Lower leg skin (tissue), 4 donors: ENCODE data around the gene LSR. TPM values are rescaled to one million over a fixed set of nuclear protein-coding genes. Genes with fewer than 3 reads are reported as not detected.

Experiments used
- DNase-seq, 2 donors: peaks; one replicate each; pipeline ENCODE4 v3.0.0-alpha.2; 2019; ENCODE audit warnings: low spot score in 2 of 2
- H3K4me3 ChIP-seq: fragments of 200-600 bp; sonication (generic); 2 replicates; pipeline ENCODE4 v1.5.1; 2017; ENCODE audit warnings: mild to moderate bottlenecking, low read depth; ENCODE audit not compliant: poor library complexity, severe bottlenecking
- POLR2A ChIP-seq, 2 donors: fragments of 450-650 bp; IDR thresholded peaks; one replicate each; pipeline ENCODE4 v1.6.1; 2016 to 2017; ENCODE audit warnings: antibody characterized with exemption in 2 of 2, mild to moderate bottlenecking in 1 of 2, moderate library complexity in 1 of 2
- WGBS, 2 donors: methylation state at CpG; one replicate each; pipeline ENCODE4 v1.1.5; 2018; 5-methylcytosine and 5-hydroxymethylcytosine counted together
- intact Hi-C: fragments of 100-400 bp; cut with DNase I; formaldehyde crosslinking; loops from one replicate; pipeline ENCODE4 v1.15.0; 2023; ENCODE audit warnings: low total_unique reads
- total RNA-seq, 4 donors: library from RNA; depleted of rRNA; stranded (reverse); fragments of >200 nt; gene quantifications; one replicate each; pipeline ENCODE4 v1.1.0, GENCODE V29; 2016
- TF ChIP-seq, protein P1 (sequence below), 3 donors: fragments of 450-650 bp; IDR thresholded peaks; one replicate each; pipeline ENCODE4 v1.5.1; 2016; ENCODE audit warnings: antibody characterized with exemption in 3 of 3, mild to moderate bottlenecking in 3 of 3, moderate library complexity in 2 of 3

Gene LSR
- total RNA-seq, 4 donors from 2014 or later = 79.0 to 115 (median 84.5) TPM

DNA sequence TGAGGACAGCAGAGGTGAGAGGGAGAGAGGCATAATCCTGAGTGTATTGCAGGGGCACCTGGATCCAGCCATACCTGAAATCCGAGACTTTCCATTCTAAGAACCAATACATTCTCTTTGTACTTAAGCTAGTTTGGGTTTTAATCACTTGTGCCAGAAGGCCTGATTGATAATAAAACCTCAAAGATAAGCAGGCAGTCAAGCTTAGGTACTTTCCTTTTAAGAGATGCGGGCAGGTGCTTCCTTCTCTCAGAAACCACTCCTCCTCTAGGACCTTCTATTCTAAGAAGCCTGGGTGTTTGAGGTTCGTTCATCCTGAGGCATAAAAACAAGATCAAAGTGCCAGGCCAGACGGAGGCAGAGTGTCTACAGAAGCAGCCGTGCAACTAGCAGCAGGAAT lies 42.4 kb upstream of the LSR start:
- TF ChIP-seq, protein P1, sequence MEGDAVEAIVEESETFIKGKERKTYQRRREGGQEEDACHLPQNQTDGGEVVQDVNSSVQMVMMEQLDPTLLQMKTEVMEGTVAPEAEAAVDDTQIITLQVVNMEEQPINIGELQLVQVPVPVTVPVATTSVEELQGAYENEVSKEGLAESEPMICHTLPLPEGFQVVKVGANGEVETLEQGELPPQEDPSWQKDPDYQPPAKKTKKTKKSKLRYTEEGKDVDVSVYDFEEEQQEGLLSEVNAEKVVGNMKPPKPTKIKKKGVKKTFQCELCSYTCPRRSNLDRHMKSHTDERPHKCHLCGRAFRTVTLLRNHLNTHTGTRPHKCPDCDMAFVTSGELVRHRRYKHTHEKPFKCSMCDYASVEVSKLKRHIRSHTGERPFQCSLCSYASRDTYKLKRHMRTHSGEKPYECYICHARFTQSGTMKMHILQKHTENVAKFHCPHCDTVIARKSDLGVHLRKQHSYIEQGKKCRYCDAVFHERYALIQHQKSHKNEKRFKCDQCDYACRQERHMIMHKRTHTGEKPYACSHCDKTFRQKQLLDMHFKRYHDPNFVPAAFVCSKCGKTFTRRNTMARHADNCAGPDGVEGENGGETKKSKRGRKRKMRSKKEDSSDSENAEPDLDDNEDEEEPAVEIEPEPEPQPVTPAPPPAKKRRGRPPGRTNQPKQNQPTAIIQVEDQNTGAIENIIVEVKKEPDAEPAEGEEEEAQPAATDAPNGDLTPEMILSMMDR (IDR thresholded peaks at IDR 0.05) = no peak
- TF ChIP-seq POLR2A (IDR thresholded peaks at IDR 0.05) = no peak
- intact Hi-C loops = no loop called here
- no peak overlapping the region for H3K4me3 ChIP-seq
- DNase-seq = no peak
- WGBS, 2 donors = 46 to 50% methylated on average over 5 of the region's 5 CpGs

DNA sequence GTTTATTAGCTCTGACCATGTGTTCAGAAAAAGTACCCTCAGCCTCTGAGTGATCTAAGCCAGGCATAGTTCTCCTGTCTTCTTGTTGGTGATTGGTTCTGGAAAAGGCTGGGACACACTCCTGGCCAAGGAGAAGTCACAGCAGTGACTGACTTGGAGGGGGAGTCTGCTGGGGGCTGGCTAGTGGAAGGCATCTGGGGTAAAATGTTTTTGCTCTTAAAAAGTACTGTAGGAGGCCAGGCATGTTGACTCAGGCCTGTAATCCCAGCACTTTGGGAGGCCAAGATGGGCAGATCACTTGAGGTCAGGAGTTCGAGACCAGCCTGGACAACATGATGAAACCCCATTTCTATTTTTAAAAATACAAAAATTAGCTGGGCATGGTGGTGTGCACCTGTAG lies 41.9 kb upstream of the LSR start:
- intact Hi-C loops = no loop called here
- TF ChIP-seq POLR2A (IDR thresholded peaks at IDR 0.05) = no peak
- TF ChIP-seq, protein P1 (IDR thresholded peaks at IDR 0.05) = no peak
- no peak for DNase-seq
- 92 to 95% methylated on average over 1 of the region's 1 CpG for WGBS, 2 donors
- no peak overlapping the region for H3K4me3 ChIP-seq

DNA sequence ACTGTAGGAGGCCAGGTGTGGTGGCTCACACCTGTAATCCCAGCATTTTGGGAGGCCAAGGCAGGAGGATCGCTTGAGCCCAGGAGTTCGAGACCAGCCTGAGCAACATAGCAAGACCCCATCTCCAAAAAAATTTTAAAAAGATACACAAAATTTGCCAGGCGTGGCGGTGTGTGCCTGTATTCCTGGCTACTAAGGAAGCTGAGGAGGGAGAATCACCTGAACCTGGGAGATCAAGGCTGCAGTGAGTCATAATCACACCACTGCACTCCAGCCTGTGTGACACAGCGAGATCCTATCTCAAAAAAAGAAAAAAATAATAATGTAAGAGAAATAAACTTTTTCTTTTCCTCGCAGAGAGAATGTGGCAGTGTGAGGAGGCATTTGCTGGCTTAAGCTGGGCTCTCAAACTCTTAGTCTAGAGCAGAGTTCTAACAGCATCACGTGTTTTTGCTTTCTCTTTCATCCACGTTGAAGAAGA lies 41.4 kb upstream of the LSR start:
- no peak overlapping the region for H3K4me3 ChIP-seq
- intact Hi-C loops = no loop called here
- WGBS, 2 donors = 83 to 85% methylated on average over 8 of the region's 8 CpGs
- DNase-seq = no peak
- TF ChIP-seq POLR2A (IDR thresholded peaks at IDR 0.05) = no peak
- TF ChIP-seq, protein P1 (IDR thresholded peaks at IDR 0.05) = no peak

DNA sequence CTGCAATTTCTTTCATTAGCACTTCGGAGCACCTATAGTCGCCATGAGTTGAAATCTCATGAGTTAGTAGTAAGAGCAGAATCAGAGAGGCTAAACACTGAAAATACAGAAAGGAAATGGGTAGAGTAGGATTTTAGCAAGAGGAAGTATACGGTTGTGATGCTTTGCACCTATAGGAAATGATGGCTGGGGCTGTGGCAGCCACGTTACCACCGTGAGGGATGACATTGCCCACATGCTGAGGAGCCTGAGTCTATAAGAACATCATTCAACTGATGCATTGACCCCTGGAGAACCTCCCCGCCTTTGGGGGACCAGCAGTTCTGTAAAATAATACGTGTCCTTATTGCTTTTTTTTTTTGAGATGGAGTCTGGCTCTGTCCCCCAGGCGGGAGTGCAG lies 40.7 kb upstream of the LSR start:
- intact Hi-C loops = no loop called here
- 86 to 93% methylated on average over 8 of the region's 8 CpGs for WGBS, 2 donors
- no peak overlapping the region for H3K4me3 ChIP-seq
- TF ChIP-seq, protein P1 (IDR thresholded peaks at IDR 0.05) = no peak
- TF ChIP-seq POLR2A (IDR thresholded peaks at IDR 0.05) = no peak
- DNase-seq = no peak

DNA sequence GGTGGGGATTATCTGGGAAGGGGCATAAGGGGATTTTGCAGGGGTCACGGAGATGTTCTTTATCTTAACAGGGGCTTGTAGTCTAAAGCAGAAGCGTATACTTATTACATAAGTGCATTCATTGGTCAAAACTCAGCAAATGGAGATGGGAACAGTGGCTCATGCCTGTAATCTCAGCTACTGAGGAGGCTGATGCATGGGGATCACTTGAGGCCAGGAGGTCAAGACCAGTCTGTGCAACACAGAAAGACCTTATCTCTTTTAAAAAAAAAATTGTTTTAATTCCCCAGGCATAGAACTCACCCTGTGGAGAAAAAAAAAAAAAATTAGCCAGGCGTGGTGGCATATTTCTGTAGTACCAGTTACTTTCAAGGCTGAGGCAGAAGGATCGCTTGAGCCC lies 39.2 kb upstream of the LSR start:
- intact Hi-C loops = no loop called here
- no peak overlapping the region for H3K4me3 ChIP-seq
- no peak for TF ChIP-seq POLR2A (IDR thresholded peaks at IDR 0.05)
- TF ChIP-seq, protein P1 (IDR thresholded peaks at IDR 0.05) = no peak
- 87 to 90% methylated on average over 4 of the region's 4 CpGs for WGBS, 2 donors
- DNase-seq = no peak

DNA sequence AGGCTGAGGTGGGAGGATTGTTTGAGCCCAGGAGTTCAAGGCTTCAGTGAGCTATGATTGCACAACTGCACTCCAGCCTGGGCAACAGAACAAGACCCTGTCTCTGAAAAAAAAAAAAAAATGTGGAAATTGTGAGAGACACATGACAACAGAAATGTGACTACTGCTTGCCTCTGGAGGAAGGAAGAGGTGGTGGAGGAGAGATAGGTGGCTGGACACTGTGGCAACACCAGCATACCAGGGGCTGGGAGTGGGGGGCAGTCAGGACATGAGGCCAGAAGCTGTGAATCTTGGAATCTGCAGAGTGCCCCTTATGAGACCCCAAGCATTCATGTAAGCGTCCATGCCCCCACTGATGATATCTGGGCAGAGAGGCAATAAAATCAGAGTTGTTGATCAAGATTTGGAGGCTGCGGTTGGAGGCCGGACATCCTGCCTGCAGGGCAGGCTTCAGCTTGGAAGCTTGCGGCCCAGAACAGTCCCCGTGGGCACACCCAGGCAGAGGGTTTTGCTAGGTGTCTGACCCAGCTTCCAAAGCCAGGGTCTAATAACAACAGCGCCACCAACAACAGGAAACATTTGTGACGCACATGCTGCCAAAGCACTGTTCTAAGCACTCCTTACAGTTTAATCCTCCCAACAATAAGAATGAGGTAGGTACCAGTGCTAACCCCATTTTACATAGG lies 37.1 kb upstream of the LSR start:
- intact Hi-C loops = no loop called here
- WGBS, 2 donors = 61 to 71% methylated on average over 7 of the region's 7 CpGs
- no peak for TF ChIP-seq POLR2A (IDR thresholded peaks at IDR 0.05)
- TF ChIP-seq, protein P1 (IDR thresholded peaks at IDR 0.05) = no peak
- DNase-seq = peak; percentile 62 to 90
- no peak overlapping the region for H3K4me3 ChIP-seq
